GM21423 (cell line): ENCODE data around the gene ELMO1.

ENCODE experiments used
- ATAC-seq: cut with Tn5 transposase; IDR thresholded peaks from one replicate; pipeline ENCODE4 v1.9.1; 2021; ENCODE audit warnings: mild to moderate bottlenecking, moderate library complexity; ENCODE audit not compliant: unreplicated experiment

Gene ELMO1

DNA sequence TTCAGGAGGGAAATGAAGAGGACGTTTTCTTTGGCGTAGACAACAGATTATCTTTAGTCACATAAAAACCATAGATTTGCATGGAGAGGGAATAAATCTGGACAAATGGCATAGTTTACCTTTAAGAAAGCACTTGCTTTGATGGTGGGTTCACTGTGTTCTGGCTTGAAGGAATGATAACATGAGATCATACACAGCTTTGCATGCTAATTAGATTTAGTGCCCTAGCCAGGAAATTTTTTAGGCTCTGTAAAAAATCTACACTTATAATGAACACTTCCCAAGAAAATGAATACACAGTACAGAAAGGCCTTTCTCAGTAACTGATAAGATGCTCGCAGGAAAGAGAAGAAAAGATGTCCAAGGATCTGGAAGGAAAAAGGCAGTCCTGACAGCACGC lies 506.1 kb downstream of the ELMO1 start:
- no peak for ATAC-seq

DNA sequence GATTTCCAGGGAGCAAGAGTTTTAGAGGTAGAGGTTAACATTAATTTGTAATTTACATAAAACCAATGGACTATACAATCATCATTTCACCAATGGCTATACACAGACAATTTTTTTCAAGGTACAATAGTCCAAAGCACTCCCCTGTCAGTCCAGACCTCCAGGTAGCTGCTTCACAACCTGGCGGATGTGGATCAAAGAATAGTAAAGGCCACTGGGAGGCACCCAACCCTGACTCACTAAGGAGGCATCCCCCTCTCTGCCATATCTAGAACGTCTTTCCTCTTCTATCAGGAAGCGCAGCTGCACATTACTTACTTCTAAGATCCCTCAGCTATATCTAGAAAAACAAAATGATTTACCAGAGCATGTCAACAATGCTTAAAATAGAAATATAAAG lies 506.6 kb downstream of the ELMO1 start:
- no peak for ATAC-seq

DNA sequence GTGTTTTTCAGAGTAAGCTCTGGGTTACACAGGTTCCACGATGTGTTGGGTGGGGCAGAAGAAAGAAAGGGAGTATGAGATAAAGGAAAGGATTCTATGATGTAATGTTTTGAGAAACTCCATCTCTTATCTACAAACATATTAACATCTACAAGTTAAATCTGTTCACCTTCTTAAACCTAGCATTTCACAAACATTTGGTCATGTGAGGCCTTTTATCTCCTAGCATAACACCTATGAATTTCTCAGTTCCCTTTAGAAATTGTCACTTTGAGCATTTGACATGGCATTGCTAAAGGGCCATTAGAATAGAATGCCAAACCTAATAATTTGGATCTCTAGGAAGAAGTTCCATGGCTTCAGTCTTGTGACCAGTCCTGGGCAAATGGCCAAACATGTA lies 507.3 kb downstream of the ELMO1 start:
- no peak for ATAC-seq

DNA sequence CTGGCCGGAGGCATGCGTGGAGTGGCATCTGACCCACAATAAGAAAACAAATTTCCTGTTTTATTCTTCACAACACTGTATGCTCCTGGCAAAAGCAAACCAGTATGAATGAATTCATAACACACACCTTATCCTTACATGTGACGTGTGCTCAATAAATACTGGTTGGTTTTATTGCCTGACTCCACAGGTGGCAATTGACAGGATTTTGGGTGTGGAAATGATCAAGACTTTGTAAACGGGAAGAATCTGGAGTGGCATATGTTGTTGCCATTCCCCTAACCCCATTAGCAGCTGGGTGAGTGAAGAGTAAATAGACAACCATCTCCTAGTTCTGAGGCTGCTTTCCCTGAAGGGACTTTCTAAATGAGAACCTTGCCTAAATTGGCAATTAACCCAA lies 508.8 kb downstream of the ELMO1 start:
- no peak for ATAC-seq

DNA sequence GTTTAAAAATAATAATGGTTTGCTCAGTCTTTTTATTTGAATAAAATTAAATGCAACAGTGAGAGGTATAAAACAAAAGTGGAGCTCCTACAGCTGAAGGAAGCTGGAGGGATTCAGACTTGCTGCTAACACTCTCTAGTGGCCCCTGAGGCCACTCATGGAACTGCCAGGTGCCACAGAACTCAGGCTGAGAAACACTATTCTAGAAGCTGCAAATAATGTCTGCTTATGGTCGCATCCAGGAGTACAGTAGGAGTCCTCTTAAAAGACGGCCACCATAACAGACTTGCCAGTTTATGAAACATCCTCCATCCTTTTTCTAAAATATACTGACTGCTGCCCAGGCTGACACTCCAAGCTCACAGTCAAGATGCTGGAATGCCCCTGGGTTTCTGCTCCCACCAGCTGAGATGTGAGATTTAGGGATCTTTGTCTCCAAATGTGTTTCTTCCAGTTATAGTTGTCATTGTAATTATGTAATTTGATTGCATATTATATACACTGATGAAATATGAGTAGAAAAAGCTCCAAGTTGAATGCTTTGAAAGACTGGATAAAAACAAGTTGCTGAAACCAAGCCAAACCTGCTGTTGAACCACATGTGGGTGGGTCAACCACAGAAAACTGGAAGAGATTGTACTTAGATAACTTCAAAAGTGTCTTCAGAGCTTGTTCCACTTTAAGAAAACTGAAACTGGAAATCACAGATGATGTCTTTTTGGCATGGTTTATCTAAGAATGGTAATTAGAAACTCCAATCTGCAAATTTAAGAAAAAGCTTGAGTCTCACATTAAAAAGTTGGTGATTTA lies 510.7 kb downstream of the ELMO1 start:
- no peak for ATAC-seq

DNA sequence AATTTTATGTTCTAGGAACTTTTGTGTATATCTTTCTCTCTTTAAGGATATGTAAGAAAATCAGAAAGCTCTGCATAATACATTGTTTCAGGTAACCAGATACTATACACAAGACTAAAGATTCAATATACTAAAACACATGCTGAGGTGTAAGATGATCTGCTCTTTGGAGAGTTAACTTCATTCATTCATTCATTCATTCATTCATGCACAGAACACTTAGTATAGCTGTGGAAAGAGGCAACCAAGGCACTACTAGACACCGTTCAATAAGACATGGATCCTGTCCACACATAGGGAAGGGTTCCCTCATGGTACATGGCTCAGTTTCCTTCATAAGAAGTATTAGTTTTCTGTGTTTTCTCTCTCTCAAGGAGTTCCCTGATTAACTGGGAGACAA lies 516.8 kb downstream of the ELMO1 start:
- ATAC-seq, result no peak

DNA sequence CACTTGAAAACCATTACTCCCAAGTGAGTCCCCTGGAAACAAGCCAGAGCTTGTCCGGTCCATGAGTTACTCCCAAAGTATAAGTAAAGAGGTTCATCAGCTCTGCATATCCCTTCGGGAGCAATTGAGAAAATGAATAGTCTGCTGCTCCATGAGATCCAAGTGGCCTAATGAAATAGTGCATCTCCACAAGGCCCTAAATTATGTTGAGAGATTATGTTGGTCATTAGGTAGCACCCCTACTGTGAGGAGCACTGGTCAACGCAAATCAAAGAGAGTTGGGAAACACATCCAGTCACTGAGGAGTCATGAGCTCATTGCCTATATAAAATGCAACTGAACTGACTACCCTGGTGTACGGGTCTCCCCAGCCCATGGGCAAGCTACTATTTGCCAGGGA lies 518.9 kb downstream of the ELMO1 start:
- no peak for ATAC-seq

DNA sequence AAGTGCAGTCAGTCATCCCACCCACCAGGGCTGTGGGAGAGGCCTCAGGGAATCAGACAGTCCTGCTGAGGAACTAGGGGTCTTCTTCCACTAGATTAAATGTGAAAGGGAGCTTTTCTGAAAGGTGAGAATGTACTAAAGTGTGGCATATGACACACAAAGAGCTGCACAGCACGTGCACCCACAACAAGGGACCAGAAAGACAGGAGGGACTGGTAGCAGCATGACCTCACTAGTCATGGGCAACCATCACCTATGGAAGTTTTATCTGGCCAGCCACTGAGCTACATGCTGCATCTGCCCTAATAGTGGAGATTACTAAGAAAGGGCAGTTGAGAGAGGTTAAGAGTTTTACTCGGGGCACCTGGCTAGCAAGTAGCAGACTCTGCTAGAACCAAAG lies 519.9 kb downstream of the ELMO1 start:
- ATAC-seq, result no peak

DNA sequence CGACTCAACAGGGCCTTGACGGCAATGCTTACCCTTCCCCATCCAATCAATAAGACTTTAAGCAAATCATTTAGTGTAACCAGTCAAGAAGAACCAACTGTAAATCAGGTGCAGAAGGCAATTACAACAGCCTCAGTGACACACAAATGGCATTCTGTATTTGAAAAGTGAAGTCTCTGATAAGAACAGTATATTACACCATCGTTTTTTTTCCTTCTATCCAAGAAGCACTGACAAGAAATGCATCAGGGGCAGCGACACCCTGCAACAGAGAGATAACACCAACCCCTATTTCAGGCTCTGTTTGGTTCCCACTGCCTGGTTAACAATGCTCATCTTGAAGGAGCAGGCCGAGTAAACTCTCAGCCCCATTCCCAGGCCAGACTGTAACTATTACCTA lies 520.4 kb downstream of the ELMO1 start:
- ATAC-seq, result no peak

DNA sequence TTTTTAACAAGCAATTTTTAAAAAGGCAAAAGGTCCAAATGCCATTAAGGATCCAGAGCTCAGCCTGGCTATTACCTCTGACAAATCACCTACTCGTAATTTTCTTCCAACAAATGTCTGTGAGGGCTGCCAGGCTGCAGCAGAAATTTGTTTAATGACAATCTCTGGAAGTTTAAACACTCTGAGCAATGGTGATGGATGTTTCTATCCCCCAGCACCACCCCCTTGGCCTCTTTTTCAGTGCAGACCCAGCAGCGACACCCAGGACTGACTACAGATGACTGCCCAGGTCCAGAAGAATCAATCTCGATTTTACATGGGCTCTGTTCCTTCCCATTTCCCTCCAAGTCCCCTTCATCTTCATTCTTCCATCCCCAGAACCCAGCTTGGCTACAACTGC lies 523.0 kb downstream of the ELMO1 start:
- no peak for ATAC-seq

DNA sequence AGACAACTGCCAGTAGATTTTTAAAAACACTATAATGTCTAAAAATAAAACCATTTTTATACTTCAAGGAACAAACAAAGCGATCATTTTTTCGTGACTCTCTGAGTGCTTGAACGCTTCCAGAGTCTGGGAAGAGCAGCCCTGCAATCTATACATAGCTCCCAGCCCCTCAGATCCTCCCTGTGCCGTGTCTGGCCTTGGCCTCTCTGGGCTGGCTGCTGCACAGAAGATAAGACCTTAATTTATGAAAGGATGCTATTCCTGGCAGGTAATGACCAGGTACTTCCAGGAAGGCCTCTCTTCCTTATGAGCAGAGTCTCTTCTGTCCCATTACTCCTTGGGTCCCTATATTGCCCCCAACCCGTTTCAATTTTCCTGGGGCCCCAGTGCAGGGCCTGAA lies 523.5 kb downstream of the ELMO1 start:
- no peak for ATAC-seq

DNA sequence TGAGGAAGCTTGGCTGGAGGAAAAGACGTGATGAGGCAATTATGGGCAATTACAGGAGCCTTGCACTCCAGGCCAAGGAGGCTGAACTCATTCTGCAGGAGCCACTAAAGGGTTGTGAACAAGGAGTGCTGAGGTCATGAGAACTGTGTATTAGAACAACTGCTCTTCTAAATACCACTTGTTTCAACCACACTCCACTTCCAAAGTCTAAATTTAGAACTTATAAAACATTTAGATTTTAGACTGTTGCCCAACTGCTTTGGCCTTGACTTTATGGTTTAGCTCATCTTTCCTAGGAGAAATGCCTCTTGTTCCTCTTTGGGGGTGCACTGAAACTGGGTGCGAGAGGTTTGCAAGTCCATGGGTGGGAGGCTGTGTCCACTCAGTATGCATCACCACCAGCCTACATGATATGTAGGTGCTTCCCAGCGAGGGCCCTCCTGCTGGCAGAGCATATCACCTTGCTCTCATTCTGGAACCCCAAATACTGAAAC lies 524.7 kb downstream of the ELMO1 start:
- no peak for ATAC-seq

DNA sequence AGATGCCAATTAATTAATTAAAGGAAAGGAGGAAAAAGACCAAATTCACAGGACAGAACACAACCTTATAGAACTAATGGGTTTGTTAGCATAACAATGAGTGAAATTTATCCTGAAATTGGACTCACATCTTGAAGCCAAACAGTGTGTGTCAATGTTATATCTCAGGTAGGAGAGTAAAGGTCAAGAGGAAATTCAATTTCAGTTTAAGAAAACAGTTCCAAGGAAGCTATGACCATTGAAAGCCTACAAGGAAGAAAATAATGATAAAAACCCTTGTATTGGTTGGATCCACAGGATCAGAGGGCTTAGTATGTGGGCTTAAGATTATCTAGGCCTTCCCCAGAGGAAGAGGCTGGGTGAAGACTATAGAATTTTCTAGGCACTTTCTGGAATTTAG lies 525.5 kb downstream of the ELMO1 start:
- ATAC-seq, result no peak

DNA sequence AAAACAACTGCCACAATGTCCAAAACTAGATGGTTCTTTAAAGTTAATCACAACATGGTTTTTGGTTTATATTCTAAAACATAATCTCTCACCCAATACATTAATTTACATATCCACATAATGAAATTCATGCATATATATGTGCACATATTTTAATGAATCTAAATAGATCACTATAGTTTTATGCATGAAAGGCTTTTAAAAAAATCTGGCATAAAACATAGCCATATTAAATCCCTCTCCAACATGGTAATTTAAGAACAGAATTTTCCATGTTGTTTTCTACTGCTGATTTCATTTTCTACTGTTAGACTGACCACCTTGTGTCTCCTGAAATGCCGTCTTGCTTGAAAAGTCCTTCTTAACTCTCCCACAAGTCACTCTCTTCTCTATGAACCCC lies 528.2 kb downstream of the ELMO1 start:
- ATAC-seq, result no peak

DNA sequence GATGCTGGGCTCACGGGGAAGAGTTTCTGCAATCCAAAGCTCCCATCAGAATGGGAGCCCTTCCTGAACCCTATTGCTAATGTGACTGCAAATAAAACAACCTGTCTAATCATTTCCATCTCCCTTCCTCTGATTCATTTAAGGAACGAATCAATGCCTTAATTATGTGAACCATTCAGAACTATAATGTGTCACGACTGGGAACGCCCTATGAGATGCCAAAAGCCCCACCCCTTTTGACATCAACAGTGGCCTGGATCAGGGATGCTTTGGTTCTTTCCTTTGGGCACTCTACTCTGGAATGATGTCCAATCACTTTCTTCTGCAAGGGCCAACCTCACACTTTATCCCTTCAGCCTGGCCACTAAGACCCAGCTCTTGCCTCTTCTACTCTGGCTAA lies 528.9 kb downstream of the ELMO1 start:
- no peak for ATAC-seq

DNA sequence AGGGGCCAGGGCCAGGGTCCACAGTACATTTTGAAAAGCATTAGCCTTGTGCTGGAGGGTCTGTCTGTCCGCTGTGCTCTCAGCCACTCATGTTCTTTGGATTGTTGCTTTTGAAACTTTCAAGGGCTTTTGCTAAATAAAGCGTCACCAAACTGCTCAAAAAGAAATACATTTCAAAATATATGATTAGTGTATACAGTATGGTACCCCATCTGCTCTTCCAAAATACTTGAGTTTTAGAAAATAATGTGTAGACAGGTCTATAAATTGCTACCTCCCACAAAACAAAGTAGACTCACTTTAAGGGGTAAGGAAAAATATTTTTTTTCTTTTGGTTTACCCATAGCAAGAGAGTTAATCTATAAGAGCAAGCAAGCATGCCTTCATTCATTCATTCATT lies 530.1 kb downstream of the ELMO1 start:
- ATAC-seq, result no peak

DNA sequence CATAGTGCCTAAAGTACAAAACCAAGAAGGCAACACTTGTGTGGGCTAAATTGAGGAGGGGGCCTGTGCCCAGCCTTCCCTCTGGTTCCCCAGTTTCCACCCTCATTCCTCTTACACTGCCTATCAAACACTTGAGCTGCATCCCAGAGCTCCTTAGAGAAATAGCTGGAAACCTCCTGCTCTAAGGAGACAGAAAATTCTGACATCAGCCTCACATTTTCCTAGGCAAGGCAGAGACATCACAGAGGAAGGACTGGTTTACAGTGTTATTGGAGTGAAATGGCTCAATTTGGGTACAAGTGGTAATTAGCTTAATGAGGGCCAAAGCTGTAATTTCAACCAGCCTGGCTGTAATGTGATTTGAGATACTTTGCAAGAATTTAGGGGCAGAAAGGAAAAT lies 532.0 kb downstream of the ELMO1 start:
- no peak for ATAC-seq

DNA sequence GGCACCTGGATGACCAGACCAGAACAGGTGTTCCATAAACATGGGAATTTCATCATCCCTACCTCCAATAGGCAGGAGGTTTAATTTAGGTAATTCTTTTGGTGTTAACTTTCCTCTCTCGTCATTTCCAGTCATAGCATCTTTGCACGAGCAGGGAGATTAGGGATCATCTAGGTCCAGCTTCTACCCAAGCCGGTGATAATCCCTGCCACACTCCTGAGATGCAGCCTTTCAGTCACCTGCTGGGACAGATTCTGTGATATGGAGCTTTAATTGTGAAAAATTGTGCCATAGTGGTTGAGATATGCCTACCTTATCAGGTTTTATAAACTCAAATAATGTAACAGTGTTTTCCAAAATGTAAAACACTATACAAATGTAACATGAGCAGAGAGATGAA lies 532.5 kb downstream of the ELMO1 start:
- ATAC-seq, result no peak

DNA sequence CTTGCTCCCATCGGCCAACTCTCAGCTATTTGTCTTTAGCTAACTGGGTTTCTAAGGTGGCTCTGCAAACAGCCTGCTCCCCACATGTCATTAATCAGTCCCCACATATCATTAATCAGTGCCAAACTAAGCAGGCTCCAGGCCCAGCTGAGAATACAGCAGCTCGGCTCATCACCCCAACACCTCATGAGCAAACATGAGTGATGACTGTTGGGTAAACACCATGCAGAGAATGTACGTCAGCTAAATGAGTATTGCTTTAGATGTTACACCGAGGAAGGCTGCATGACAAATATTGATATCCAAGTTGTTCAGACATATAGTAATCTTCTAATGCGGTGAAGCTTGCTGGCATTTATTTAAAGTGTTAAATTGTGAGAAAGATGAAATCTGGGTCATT lies 536.9 kb downstream of the ELMO1 start:
- ATAC-seq, result no peak

DNA sequence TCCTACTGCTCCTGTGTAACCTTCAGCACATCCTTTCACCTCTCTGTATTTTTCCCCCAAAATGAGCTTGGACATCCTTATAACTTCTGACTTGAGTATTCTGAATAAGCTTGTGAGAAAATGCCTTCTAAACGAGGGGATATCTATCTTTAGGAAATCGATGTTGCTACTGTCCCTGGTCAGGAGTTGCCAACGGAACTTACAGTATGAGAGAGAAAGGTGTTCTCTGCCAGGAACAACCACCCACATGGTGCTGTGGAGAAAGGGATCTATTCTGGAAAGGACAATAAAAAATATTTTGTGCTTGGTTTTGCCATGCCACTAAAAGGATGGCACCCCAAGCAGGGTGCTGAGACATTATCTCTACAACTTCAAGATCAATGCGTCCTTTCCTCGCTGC lies 537.8 kb downstream of the ELMO1 start:
- no peak for ATAC-seq

DNA sequence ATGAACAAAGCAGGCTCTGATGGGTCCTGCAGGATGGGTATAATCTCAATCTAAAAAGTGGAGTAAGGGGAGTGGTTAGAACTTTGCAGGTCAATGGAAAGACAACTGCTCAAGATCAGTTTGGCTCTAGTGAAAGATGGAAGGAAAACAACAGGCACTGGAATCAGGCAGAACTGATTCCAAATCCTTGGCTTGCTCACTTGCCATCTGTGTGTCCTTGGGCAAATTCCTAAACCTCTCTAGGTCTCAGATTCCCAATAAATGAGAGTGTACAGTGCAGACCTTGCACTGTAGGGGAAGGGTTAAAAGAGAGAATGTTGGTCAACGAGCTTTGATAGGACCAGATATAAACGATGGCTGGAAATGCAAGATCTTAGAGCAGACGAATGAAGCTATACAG lies 538.3 kb downstream of the ELMO1 start:
- ATAC-seq, result no peak

DNA sequence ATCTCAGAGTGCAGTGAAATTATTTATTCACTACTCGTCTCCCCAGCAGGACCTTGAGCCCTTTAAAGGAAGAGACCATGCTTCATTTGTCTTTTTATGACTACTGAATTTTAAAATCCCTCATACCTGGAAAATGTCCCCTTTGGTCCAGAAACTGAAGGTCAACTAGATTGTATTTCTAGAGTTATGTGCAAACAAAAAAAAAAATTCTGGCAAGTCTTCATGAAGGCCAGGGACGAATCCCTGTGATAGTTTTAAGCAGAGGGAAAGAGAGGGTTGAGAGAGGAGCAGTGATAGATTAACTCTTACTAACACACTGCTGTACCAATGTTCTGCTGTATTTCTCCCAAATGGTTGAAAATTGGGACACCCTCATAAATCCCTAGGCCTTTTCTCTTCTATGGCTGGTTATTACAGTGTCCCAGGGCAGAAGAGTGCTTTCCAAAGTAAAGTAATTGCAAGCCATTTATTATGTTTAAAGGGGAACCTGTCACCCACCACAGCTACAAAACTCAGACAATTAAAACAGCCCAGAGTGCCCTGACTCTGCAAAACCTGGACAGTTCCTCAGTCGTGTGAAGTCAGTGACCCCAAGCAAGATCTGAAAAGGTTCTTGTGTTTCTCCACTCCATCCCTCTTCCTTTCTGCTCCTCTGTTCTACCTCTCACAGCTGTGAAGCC lies 541.6 kb downstream of the ELMO1 start:
- no peak for ATAC-seq

DNA sequence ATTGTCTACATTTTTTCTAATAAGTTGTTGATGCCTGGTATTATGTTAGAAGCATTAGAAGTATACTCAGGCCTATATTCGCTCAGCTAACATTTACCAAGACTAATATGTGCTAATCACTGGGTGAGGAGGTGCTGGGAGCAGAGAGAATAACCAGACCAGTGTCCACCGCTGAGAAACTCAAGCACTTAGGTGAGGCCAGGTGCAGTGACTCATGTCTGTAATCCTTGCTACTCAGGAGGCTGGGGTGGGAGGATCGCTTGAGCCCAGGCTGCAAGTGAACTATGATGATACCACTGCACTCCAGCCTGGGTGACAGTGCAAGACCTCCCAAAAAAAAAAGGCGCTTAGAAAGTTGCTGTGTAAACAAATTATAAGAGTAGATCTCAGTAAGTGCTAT lies 542.2 kb downstream of the ELMO1 start:
- ATAC-seq, result no peak
